Activated CD4-positive, alpha-beta T cell treated with anti-CD3 and anti-CD28 coated beads for 48 hours (primary cell): ENCODE measurements around the gene INIP.
"Not testable (repeated sequence)": the region's sequence is repeated elsewhere in the genome, so short reads cannot be mapped to it uniquely, and the experiment has no call there.

Experiments used
- DNase-seq: peaks from one replicate; pipeline ENCODE4 v3.0.0-alpha.2; 2020

Gene INIP

GRCh38 chr9:112731971-112732370 is 14.1 kb upstream of the INIP start:
- DNase-seq = no peak

GRCh38 chr9:112728401-112728800 is 10.5 kb upstream of the INIP start:
- DNase-seq = no peak

GRCh38 chr9:112726428-112726827 is 8.5 kb upstream of the INIP start:
- no peak for DNase-seq

GRCh38 chr9:112725961-112726360 is 8.0 kb upstream of the INIP start:
- no peak for DNase-seq

- DNase-seq = not testable (repeated sequence)
These were observed 4.8 kb upstream of the INIP start for GRCh38 chr9:112722749-112723148.

GRCh38 chr9:112720113-112720780 is 2.3 kb upstream of the INIP start:
- no peak for DNase-seq

- DNase-seq = no peak
These were observed 1.8 kb upstream of the INIP start for GRCh38 chr9:112719696-112720095.

GRCh38 chr9:112719241-112719691 is 1.3 kb upstream of the INIP start:
- no peak for DNase-seq

- DNase-seq = no peak
These were observed 5.2 kb downstream of the INIP start for GRCh38 chr9:112712678-112713077.

- no peak for DNase-seq
These were observed 6.7 kb downstream of the INIP start for GRCh38 chr9:112711050-112711689.

GRCh38 chr9:112705768-112706427 is 12.0 kb downstream of the INIP start:
- DNase-seq = no peak

GRCh38 chr9:112703304-112703703 is 14.6 kb downstream of the INIP start:
- no peak for DNase-seq

- DNase-seq = no peak
These were observed 17.8 kb downstream of the INIP start for GRCh38 chr9:112700085-112700484.

GRCh38 chr9:112699230-112699629 is 18.7 kb downstream of the INIP start:
- no peak for DNase-seq

- DNase-seq = peak; percentile 12
These were observed 21.5 kb downstream of the INIP start for GRCh38 chr9:112696461-112696860.

- DNase-seq = no peak
These were observed 23.0 kb downstream of the INIP start for GRCh38 chr9:112694706-112695555.

- no peak for DNase-seq
These were observed 28.7 kb downstream of the INIP start for GRCh38 chr9:112689161-112689740.

- no peak for DNase-seq
These were observed 37.0 kb downstream of the INIP start for GRCh38 chr9:112680731-112681402.

GRCh38 chr9:112677040-112677439 is 40.9 kb downstream of the INIP start:
- no peak for DNase-seq

GRCh38 chr9:112673221-112673620 is 44.7 kb downstream of the INIP start:
- DNase-seq = not testable (repeated sequence)

- no peak for DNase-seq
These were observed 46.8 kb downstream of the INIP start for GRCh38 chr9:112670991-112671625.

- no peak for DNase-seq
These were observed 48.6 kb downstream of the INIP start for GRCh38 chr9:112669326-112669725.
